HepG2 (cell line): ENCODE data around the gene IZUMO4. TPM values are rescaled to one million over a fixed set of nuclear protein-coding genes. Genes with fewer than 3 reads are reported as not detected.

ENCODE experiments used
- FOXA1 ChIP-seq, 2 experiments: fragments of 450-650 bp in 1 of 2; sonication (generic) in 1 of 2; formaldehyde crosslinking in 1 of 2; IDR thresholded peaks; 2 replicates each; pipeline versions ENCODE4 v1.4.0 to v1.6.1; 2016 to 2020; ENCODE audit warnings: missing genetic modification reagents in 1 of 2
- HNRNPL ChIP-seq: fragments of 200-400 bp; formaldehyde crosslinking; IDR thresholded peaks from 2 replicates; pipeline ENCODE4 v1.6.1; 2017; ENCODE audit warnings: mild to moderate bottlenecking, low read depth, low read length
- KAT2B ChIP-seq: fragments of 150-350 bp; IDR thresholded peaks from 2 replicates; pipeline ENCODE4 v1.6.1; 2014; ENCODE audit warnings: low read depth, low read length, borderline replicate concordance
- KDM4B ChIP-seq: sonication (generic); formaldehyde crosslinking; IDR thresholded peaks from 2 replicates; pipeline ENCODE4 v1.4.0; 2020; ENCODE audit warnings: missing genetic modification reagents
- MED1 ChIP-seq: sonication (generic); formaldehyde crosslinking; IDR thresholded peaks from 2 replicates; pipeline ENCODE4 v1.4.0; 2020; ENCODE audit warnings: missing genetic modification reagents
- NFRKB ChIP-seq: fragments of 450-650 bp; IDR thresholded peaks from 2 replicates; pipeline ENCODE4 v1.6.1; 2017
- ZNF207 ChIP-seq: fragments of 450-650 bp; IDR thresholded peaks from 2 replicates; pipeline ENCODE4 v1.6.1; 2016; ENCODE audit warnings: antibody characterized with exemption, borderline replicate concordance
- ZNF260 ChIP-seq: sonication (generic); formaldehyde crosslinking; IDR thresholded peaks from 2 replicates; pipeline ENCODE4 v1.4.0; 2020; ENCODE audit warnings: missing genetic modification reagents, low read depth, mild to moderate bottlenecking, borderline replicate concordance
- ZNF652 ChIP-seq: IDR thresholded peaks from 2 replicates; pipeline ENCODE4 v1.6.1; 2016; ENCODE audit warnings: low read depth, borderline replicate concordance
- ZNF674 ChIP-seq: sonication (generic); formaldehyde crosslinking; IDR thresholded peaks from 2 replicates; pipeline ENCODE4 v1.5.0; 2020; ENCODE audit warnings: low read depth, mild to moderate bottlenecking, missing genetic modification reagents
- ZSCAN30 ChIP-seq: sonication (generic); formaldehyde crosslinking; IDR thresholded peaks from 2 replicates; pipeline ENCODE4 v1.5.0; 2020; ENCODE audit warnings: mild to moderate bottlenecking, missing genetic modification reagents
- ZSCAN31 ChIP-seq: sonication (generic); formaldehyde crosslinking; IDR thresholded peaks from 2 replicates; pipeline ENCODE4 v1.5.0; 2020; ENCODE audit warnings: low read depth, mild to moderate bottlenecking, missing genetic modification reagents
- polyA plus RNA-seq, 8 experiments: library from polyadenylated mRNA; depleted of rRNA in 3 of 8; stranded (reverse) in 7 of 8; unstranded in 1 of 8; fragments of >200 nt; fragmentation: Illumina TruSeq in 4 of 8; extraction: Trizol in 4 of 8; gene quantifications; 2 replicates each; pipeline versions ENCODE4 v1.2.1 to v1.2.3, GENCODE V29; 2011 to 2016; ENCODE audit warnings: low read depth in 4 of 8, missing spikeins in 1 of 8, mixed read lengths in 1 of 8; ENCODE audit not compliant: insufficient read depth in 1 of 8
- total RNA-seq, 5 experiments: library from RNA; depleted of rRNA; stranded (reverse); fragments of >200 nt; fragmentation: Illumina TruSeq; extraction: Trizol; gene quantifications; 2 replicates each; pipeline ENCODE4 v1.2.3, GENCODE V29; 2016; ENCODE audit warnings: low read depth in 1 of 5
- TF ChIP-seq, protein P1 (sequence below): sonication (generic); formaldehyde crosslinking; IDR thresholded peaks from 2 replicates; pipeline ENCODE4 v1.4.0; 2020; ENCODE audit warnings: missing genetic modification reagents, low read depth, mild to moderate bottlenecking, borderline replicate concordance
- TF ChIP-seq, protein P2 (sequence below): sonication (generic); formaldehyde crosslinking; IDR thresholded peaks from 2 replicates; pipeline ENCODE4 v1.4.0; 2020; ENCODE audit warnings: low read depth, mild to moderate bottlenecking, missing genetic modification reagents
- TF ChIP-seq, protein P3 (sequence below): sonication (generic); formaldehyde crosslinking; conservative IDR thresholded peaks from 2 replicates; pipeline ENCODE4 v1.8.1; 2023; ENCODE audit warnings: missing genetic modification reagents
- TF ChIP-seq, protein P4 (sequence below): sonication (generic); formaldehyde crosslinking; IDR thresholded peaks from 2 replicates; pipeline ENCODE4 v1.5.0; 2020; ENCODE audit warnings: mild to moderate bottlenecking, missing genetic modification reagents, borderline replicate concordance

IZUMO4 gene
- total and polyA plus RNA-seq, 2 of the 13 experiments (the other 11 are each of a cell fraction or from before 2014, with no cell fraction given) = 0.77 to 3.9 TPM

DNA sequence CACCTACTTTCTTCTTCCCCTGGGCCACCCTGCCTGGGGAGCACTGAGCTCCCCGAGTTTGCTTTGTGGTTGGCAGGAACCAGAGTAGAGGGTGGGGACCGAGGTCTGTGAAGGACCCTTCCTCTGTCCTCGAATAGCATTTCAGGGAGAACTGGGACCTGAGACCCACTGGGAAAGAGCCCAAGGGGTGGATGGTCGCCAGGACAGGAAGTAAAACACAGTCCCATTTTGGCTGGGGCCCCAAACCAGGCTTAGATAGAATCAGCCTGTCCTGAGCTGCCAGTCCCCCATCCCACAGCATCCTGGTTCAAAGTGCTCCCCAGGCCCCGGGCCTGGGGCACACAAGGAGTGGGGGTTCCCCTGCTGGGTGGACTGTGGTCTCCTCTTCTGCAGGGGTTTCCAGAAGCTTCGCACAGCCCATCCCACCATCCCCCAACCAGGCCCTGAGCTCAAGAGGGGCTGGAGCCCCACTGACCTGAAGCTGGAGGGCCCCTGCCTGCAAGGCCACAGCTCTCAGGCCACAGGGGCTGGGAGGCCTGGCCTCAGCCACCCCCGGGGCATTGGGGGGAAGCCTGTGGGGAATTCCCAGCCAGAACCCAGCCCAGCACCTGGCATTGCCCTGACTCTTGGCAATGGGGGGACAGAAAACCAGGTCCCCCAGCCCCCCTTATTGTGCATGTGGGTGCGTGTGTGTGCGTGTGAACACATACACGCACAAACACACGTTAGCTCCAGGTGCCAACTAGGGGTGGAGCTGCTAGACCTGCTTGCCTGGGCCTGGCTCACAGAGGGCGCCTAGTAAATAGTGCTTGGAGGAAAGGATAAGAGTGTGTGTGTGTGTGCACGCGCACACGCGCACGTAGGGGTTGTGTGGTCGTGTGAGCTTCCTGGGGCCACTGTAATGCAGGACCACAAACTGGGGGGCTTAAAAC, 44.7 kb upstream of the IZUMO4 start (continued):
- TF ChIP-seq ZNF260 (no peak), ZSCAN30 (CRISPR knock-in tag) (0 out of 2 replicates have a peak, but pooled peaks have one; percentile 39), FOXA1 (IDR thresholded peaks at IDR 0.05) (no peak), FOXA1 (CRISPR knock-in tag; IDR thresholded peaks at IDR 0.05) (no peak), ZNF652 (no peak), KDM4B (no peak; the same call in 1 of the 2 replicates), KAT2B (no peak), ZNF674 (CRISPR knock-in tag) (no peak), ZSCAN31 (CRISPR knock-in tag) (no peak), NFRKB (no peak), MED1 (CRISPR knock-in tag) (no peak; the same call in 1 of the 2 replicates), ZNF207 (no peak), HNRNPL (peak; percentile 85)
- TF ChIP-seq, protein P1, sequence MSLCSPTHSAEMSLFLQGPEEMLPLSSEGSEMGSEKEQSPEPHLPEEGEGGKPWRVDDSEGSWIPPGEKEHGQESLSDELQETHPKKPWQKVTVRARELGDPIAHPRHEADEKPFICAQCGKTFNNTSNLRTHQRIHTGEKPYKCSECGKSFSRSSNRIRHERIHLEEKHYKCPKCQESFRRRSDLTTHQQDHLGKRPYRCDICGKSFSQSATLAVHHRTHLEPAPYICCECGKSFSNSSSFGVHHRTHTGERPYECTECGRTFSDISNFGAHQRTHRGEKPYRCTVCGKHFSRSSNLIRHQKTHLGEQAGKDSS (CRISPR knock-in tag) = peak; percentile 59; the same call in 1 of the 2 replicates
- TF ChIP-seq, protein P2, sequence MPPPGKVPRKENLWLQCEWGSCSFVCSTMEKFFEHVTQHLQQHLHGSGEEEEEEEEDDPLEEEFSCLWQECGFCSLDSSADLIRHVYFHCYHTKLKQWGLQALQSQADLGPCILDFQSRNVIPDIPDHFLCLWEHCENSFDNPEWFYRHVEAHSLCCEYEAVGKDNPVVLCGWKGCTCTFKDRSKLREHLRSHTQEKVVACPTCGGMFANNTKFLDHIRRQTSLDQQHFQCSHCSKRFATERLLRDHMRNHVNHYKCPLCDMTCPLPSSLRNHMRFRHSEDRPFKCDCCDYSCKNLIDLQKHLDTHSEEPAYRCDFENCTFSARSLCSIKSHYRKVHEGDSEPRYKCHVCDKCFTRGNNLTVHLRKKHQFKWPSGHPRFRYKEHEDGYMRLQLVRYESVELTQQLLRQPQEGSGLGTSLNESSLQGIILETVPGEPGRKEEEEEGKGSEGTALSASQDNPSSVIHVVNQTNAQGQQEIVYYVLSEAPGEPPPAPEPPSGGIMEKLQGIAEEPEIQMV = 0 out of 2 replicates have a peak, but pooled peaks have one; percentile 30
- TF ChIP-seq, protein P3, sequence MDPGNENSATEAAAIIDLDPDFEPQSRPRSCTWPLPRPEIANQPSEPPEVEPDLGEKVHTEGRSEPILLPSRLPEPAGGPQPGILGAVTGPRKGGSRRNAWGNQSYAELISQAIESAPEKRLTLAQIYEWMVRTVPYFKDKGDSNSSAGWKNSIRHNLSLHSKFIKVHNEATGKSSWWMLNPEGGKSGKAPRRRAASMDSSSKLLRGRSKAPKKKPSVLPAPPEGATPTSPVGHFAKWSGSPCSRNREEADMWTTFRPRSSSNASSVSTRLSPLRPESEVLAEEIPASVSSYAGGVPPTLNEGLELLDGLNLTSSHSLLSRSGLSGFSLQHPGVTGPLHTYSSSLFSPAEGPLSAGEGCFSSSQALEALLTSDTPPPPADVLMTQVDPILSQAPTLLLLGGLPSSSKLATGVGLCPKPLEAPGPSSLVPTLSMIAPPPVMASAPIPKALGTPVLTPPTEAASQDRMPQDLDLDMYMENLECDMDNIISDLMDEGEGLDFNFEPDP = no peak
- TF ChIP-seq, protein P4, sequence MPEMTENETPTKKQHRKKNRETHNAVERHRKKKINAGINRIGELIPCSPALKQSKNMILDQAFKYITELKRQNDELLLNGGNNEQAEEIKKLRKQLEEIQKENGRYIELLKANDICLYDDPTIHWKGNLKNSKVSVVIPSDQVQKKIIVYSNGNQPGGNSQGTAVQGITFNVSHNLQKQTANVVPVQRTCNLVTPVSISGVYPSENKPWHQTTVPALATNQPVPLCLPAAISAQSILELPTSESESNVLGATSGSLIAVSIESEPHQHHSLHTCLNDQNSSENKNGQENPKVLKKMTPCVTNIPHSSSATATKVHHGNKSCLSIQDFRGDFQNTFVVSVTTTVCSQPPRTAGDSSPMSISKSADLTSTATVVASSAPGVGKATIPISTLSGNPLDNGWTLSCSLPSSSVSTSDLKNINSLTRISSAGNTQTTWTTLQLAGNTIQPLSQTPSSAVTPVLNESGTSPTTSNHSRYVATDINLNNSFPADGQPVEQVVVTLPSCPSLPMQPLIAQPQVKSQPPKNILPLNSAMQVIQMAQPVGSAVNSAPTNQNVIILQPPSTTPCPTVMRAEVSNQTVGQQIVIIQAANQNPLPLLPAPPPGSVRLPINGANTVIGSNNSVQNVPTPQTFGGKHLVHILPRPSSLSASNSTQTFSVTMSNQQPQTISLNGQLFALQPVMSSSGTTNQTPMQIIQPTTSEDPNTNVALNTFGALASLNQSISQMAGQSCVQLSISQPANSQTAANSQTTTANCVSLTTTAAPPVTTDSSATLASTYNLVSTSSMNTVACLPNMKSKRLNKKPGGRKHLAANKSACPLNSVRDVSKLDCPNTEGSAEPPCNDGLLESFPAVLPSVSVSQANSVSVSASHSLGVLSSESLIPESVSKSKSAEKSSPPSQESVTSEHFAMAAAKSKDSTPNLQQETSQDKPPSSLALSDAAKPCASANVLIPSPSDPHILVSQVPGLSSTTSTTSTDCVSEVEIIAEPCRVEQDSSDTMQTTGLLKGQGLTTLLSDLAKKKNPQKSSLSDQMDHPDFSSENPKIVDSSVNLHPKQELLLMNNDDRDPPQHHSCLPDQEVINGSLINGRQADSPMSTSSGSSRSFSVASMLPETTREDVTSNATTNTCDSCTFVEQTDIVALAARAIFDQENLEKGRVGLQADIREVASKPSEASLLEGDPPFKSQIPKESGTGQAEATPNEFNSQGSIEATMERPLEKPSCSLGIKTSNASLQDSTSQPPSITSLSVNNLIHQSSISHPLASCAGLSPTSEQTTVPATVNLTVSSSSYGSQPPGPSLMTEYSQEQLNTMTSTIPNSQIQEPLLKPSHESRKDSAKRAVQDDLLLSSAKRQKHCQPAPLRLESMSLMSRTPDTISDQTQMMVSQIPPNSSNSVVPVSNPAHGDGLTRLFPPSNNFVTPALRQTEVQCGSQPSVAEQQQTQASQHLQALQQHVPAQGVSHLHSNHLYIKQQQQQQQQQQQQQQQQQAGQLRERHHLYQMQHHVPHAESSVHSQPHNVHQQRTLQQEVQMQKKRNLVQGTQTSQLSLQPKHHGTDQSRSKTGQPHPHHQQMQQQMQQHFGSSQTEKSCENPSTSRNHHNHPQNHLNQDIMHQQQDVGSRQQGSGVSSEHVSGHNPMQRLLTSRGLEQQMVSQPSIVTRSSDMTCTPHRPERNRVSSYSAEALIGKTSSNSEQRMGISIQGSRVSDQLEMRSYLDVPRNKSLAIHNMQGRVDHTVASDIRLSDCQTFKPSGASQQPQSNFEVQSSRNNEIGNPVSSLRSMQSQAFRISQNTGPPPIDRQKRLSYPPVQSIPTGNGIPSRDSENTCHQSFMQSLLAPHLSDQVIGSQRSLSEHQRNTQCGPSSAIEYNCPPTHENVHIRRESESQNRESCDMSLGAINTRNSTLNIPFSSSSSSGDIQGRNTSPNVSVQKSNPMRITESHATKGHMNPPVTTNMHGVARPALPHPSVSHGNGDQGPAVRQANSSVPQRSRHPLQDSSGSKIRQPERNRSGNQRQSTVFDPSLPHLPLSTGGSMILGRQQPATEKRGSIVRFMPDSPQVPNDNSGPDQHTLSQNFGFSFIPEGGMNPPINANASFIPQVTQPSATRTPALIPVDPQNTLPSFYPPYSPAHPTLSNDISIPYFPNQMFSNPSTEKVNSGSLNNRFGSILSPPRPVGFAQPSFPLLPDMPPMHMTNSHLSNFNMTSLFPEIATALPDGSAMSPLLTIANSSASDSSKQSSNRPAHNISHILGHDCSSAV = 0 out of 2 replicates have a peak, but pooled peaks have one; percentile 45
